GM12891 (cell line): ENCODE measurements around the gene NCKAP5.

Experiments
- PAX5 ChIP-seq: IDR thresholded peaks from 2 replicates; pipeline ENCODE4 v1.6.1; 2011; ENCODE audit warnings: low read length, moderate library complexity, mild to moderate bottlenecking; ENCODE audit not compliant: insufficient read depth, severe bottlenecking
- POLR2AphosphoS5 ChIP-seq: IDR thresholded peaks from 2 replicates; pipeline ENCODE4 v1.6.1; 2011; ENCODE audit warnings: low read depth, low read length, control low read depth
- TAF1 ChIP-seq: IDR thresholded peaks from 2 replicates; pipeline ENCODE4 v1.6.1; 2011; ENCODE audit warnings: low read depth, low read length, control low read depth

- TF ChIP-seq TAF1, result no peak
- TF ChIP-seq POLR2AphosphoS5, result no peak
- TF ChIP-seq PAX5, result no peak
Measured at GRCh38 chr2:132669908-132670495, 898.3 kb downstream of the NCKAP5 start, which contains the start of gene LYPD1.
